GM13976 (cell line): ENCODE results near the gene TRIM65.

Source experiments
- DNase-seq: peaks from one replicate; pipeline ENCODE4 v3.0.0; 2012; ENCODE audit warnings: low spot score
- CTCF ChIP-seq: IDR thresholded peaks from 2 replicates; pipeline ENCODE4 v1.5.1; 2012; ENCODE audit warnings: borderline replicate concordance, mild to moderate bottlenecking; ENCODE audit not compliant: insufficient read depth; ENCODE audit errors: extremely low read depth, missing control alignments, control extremely low read depth
- in situ Hi-C: fragments of 300-500 bp; cut with MboI; formaldehyde crosslinking; loops from one replicate; pipeline ENCODE4 v1.12.0; 2022; ENCODE audit warnings: low sequenced_read_pairs, mixed read lengths, inconsistent platforms; ENCODE audit not compliant: unreplicated experiment

The TRIM65 gene

GRCh38 chr17:75896415-75897159, at the start of gene TRIM65:
Gene TRIM65, minus strand, starts transcription at chr17:75896951. Its CDS starts 14 bp downstream, at chr17:75896937.
- in situ Hi-C loops: no loop called here
- peak; percentile 94 for DNase-seq
- peak; percentile 71 for TF ChIP-seq CTCF

- in situ Hi-C loops: no loop called here
- DNase-seq: no peak
- no peak for TF ChIP-seq CTCF
Observed at GRCh38 chr17:75945211-75945610, 48.5 kb upstream of the TRIM65 start.

- in situ Hi-C loops: no loop called here
- TF ChIP-seq CTCF: no peak
- DNase-seq: no peak
Observed at GRCh38 chr17:75943491-75943890, 46.7 kb upstream of the TRIM65 start.

GRCh38 chr17:75942473-75942872, 45.7 kb upstream of the TRIM65 start:
- no peak for TF ChIP-seq CTCF

GRCh38 chr17:75941442-75941819, 44.7 kb upstream of the TRIM65 start:
- no peak for DNase-seq
- in situ Hi-C loops: no loop called here
- TF ChIP-seq CTCF: no peak

More at GRCh38 chr17:75942473-75942872, 45.7 kb upstream of the TRIM65 start:
- no peak for DNase-seq
- in situ Hi-C loops: no loop called here

GRCh38 chr17:75940727-75941441, 44.1 kb upstream of the TRIM65 start, which contains the start of gene FBF1:
Gene FBF1, minus strand, starts transcription at chr17:75941042. Its CDS starts 2,893 bp downstream, at chr17:75938149.
- TF ChIP-seq CTCF: no peak
- in situ Hi-C loops: no loop called here
- peak; percentile 99 for DNase-seq
